Dedifferentiated amniotic fluid mesenchymal stem cell (primary cell): ENCODE data around the gene FOSL2.
"Not testable (repeated sequence)": the region's sequence is repeated elsewhere in the genome, so short reads cannot be mapped to it uniquely, and the experiment has no call there.

Experiments
- DNase-seq: peaks from one replicate; pipeline ENCODE4 v3.0.0-alpha.2; 2016; ENCODE audit errors: extremely low spot score

The FOSL2 gene

GRCh38 chr2:28357055-28357454, 35.6 kb upstream of the FOSL2 start:
- DNase-seq, result no peak

DNA sequence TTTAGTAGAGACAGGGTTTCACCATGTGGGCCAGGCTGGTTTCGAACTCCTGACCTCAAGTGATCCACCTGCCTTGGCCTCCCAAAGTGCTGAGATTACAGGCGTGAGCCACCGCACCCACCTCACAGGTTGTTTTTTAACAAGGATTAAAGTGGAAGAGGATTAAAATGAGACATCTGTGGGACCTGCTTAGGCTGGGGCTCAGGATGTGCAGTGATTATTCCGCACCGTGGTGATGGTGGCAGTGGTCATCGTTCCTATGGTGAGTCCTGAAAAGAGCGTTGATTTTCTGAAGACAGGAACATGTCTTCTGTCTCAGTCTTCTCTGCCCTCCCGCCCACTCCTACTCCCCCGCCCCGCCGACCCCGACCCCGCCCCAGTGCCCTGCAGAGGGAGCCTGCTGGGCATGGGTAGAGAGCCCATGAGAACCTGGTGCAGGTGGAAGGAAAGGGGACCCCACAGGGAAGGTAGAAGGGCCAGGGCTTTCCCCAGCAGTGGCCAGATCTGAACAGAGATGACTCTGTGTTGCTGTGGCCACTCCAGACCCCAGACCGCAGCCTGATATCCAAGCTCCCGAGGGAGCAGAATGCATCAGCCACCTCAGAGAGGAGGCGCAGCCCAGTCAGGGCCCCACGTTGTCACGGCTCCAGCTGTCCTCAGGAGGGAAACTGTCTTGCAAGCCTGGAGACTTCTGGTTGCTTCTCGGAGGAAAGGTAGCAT, 34.5 kb upstream of the FOSL2 start:
- DNase-seq, result no peak

- no peak for DNase-seq
Observed at GRCh38 chr2:28358668-28359201, 33.9 kb upstream of the FOSL2 start.

DNA sequence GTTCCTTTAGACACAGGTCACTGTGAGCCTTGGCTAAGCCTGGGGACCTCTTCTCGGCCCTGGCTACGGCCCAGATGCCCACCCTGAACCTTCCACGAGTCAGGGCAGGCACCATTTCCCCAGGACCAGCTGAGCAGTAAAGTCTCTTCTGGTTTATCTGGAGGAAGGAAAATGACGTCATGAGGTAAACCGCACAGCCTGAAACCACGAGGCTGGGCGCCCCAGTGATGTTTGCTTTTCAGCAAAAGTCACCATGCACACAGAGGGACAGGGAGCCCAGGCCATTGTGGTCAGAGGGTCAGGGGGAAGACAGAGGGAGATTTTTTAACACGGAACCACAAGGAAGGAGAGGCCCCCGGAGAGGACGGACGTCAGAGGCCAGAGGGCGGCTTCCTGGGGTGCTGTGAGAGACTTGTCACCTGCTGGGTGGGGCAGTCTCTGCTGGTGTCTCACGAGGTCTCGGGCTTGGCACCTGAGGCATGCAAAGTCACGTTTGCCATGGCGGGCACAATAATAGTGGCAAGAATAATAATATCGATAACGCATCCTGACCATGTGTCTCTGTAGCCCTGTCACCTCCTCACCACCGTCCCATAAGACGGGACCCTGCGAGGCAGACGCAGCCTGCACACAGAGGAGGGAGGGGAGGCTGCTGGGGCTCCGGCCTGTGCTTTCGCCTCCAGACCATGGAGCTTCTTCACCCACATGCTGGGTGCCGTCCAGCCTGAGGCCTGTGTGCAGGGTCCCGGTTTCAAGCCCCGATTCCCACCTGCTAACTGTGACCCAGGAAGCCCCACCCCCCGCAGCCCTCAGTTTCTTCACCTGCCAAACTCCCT, 33.2 kb upstream of the FOSL2 start:
- DNase-seq, result no peak

DNA sequence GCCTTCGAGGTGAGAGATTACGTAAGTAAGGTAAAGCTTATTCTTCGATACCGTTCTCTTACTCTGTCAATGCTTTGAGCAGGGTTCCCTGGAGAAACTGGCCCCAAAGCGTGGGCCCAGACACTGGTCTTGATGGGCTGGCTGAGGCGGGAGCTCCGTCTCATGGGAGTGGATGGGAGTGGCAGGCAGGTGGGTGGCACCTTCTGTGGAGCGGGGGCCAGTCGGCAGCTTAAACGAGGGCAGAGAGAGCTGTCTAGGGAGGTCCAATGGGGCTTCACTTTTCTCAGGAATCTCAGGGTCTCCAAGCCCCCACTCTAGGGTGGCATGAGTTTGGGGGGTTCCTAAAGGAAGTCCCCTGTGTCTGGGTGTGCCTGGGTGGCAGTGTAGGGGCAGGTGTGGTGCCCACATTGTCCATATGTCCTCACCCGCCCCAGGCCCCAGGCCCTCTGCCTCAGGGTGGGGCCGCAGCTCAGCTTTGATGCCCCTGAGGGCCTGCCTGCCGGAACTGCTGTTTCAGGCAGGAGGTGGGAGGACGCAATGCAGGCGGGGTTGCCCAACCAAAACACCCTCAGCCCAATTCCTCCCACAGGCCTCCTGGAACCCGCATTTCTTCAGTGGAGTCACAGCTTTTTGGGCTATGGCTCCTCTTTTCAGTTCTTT, 32.5 kb upstream of the FOSL2 start:
- no peak for DNase-seq

DNA sequence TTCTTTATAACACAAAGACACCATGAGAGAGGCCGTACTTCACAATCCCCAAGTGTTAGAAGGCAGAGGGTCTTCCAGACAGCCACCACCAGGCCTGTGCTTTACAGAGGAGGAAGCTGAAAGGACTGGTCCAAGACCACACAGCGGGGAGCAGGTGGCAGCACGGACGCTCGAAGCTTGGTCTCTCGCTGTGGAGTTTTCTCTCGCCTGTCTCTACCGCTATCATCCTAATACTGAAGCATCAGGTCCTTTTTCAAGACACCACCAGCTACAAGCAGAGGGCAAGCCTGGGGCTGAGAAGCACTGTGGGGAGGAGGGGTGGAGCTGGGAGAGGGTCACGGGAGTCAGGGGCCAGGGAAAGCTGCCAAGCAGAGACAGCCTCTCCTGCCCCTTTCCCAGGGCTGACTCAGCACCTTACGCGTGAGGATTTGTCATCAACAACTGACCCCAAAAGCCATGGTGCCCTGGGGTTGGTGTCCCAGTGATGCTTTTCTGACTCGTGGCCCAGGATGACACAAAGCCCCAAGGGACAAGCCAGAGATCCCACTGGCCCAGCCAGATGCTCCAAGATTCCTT, 31.9 kb upstream of the FOSL2 start:
- DNase-seq, result no peak

- DNase-seq, result no peak
Observed at GRCh38 chr2:28361991-28362710, 30.5 kb upstream of the FOSL2 start.

GRCh38 chr2:28362991-28363521, 29.6 kb upstream of the FOSL2 start:
- no peak for DNase-seq

DNA sequence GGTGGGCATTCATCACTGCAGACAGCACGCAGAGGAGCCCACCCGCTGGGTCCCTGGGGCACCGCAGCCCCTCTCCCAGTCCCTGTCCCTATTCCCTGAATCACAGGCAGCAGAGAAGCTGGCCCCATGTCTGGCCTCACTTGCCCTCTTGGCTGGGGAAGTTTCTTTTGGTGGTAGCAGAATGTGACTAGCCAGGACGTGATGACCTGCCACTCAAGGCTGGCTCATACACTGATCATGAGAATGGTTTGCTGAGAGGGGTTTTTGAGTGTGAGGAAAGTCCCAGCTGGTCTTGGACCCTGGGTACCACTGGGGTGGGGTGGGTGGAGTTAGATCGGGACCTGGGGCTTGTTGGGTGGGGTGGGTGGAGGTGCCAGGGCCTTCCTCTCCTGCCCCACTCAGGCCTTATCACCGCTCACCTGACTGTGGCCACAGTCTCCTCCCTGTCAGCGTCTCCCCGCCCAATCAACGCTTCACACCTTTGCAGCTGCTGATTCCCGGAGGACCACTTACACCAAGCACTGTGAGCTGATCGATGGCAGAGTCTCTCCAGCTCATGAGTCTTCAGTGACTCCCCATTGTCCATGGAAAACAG, 28.9 kb upstream of the FOSL2 start:
- DNase-seq, result no peak

- DNase-seq, result no peak
Observed at GRCh38 chr2:28364610-28365009, 28.0 kb upstream of the FOSL2 start.

- no peak for DNase-seq
Observed at GRCh38 chr2:28365158-28365557, 27.5 kb upstream of the FOSL2 start.

DNA sequence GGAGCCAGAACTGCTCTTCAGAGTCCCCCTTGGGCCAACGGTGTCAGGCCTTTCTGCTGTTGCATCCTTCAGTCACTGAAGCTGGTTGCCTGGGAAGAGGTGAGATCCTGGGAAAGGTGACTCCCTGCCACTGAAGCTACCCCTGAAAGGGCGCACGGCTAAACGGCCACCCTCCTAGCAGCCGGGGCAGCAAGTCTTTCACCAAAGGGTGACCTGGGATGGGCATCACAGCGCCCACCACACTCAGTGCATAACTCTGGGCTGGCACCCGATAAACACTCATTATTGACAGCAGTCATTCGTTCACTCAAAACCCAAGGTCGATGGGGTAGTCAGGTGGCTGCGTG, 26.5 kb upstream of the FOSL2 start:
- no peak for DNase-seq

GRCh38 chr2:28366496-28367282, 26.0 kb upstream of the FOSL2 start:
- no peak for DNase-seq

DNA sequence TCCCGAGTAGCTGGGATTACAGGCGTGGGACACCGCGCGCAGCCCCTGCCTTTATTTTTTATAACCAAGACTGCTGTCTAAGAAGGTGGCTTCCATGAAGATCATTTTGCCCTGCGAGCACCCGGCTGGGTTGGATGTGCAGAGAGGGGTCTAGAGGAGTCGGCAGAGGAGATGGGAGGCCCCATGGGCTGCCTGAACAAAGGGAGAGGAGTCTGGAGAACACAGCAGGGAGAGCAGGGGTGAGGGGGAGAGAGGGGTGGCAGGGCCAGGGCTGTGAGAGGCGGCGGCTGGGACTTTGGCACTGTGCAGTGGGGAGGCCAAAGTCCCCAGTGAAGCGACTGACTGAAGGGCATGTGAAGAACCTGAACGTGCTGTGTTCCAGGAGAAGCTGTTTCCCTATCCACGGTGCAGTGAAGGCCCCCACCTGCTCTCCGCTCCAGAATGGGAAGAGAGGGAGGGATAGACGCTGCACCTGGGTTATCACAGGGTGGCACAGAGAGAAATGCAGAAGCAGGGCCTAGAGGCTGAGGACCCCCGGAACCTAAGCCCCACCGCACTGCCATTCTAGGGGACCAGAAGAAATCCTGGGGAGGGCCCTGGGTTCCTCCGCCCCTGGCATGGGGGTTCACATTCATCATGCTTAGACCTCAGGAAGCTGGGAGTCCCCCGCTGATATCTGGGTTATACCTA, 24.8 kb upstream of the FOSL2 start:
- no peak for DNase-seq

DNA sequence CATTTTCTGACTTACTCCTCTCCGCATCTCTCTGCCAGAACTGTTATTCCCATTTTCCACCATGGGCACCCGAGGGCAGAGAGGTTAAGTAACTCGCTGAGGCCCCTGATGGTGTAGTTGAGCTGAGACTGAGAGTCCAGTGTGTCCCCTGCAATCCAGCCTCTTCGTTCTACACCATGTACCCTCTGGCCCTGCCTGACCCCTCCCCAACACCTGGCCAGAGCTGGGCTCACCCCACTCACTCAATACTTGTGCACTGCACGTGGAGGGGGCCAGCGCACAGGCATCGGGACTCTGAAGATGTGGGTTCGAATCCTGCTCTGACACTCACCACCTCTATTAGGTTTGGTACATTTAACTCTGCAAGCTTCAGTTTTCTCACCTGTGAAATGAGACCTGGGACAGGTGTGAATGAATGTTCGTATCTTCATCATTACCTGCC, 24.3 kb upstream of the FOSL2 start:
- DNase-seq, result no peak

GRCh38 chr2:28369358-28369757, 23.3 kb upstream of the FOSL2 start:
- DNase-seq, result no peak

DNA sequence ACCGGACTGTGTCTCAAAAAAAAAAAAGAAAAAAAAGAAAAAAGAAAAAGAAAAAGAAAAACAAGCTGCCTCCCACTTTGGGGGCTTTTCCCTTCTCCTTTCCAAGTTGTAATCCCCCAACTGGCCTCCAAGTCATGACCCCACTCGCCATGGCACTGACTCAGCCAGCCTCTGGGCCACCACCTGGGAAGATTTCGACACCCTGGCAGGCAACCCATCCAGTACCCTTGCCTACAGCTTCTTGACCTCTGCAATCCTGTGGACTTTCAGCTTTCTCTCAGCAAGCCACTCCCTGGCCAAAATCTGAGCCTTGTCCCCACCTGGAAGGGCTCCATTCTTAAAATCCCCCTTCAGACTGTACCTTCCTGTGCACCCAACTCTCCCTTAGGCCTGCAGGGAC, 22.3 kb upstream of the FOSL2 start:
- no peak for DNase-seq

GRCh38 chr2:28371728-28372127, 20.9 kb upstream of the FOSL2 start:
- DNase-seq, result not testable (repeated sequence)

- no peak for DNase-seq
Observed at GRCh38 chr2:28373854-28374253, 18.8 kb upstream of the FOSL2 start.
